H1 (cell line): ENCODE data around the gene AOAH. TPM values are rescaled to one million over a fixed set of nuclear protein-coding genes. Genes with fewer than 3 reads are reported as not detected.

Experiments
- CTCF ChIA-PET: fragments of 300-600 bp; sonication (Branson Sonifier 250); formaldehyde crosslinking; loops from one replicate; lab custom pipeline; 2021; ENCODE audit not compliant: partially characterized antibody; lab: Charles Lee
- POLR2A ChIA-PET: fragments of 300-600 bp; sonication (Branson Sonifier 250); formaldehyde crosslinking; loops from one replicate; lab custom pipeline; 2021; ENCODE audit warnings: inconsistent platforms; ENCODE audit not compliant: partially characterized antibody; lab: Charles Lee
- DNase-seq, 2 experiments: peaks; one replicate each; pipeline versions ENCODE4 v3.0.0 to v3.0.0-alpha.2; 2010 to 2022; ENCODE audit warnings: low spot score in 2 of 2, low read depth in 1 of 2, mixed read lengths in 1 of 2
- FAIRE-seq: peaks from 2 replicates; lab custom pipeline; 2011; peaks lifted over from hg19 to GRCh38; lab: Jason Lieb, UNC
- H2AFZ ChIP-seq: 2 replicates; pipeline ENCODE4 v1.8.1; 2012; ENCODE audit warnings: low read length, inconsistent platforms
- H2AK5ac ChIP-seq: 2 replicates; pipeline ENCODE4 v1.6.1; 2013; ENCODE audit warnings: low read depth, low read length
- H2BK120ac ChIP-seq: replicated peaks from 2 replicates; pipeline ENCODE3; 2013; ENCODE audit warnings: low read depth, low read length, inconsistent platforms
- H2BK12ac ChIP-seq: 2 replicates; pipeline ENCODE4 v1.6.1; 2013; ENCODE audit warnings: low read depth, low read length
- H2BK15ac ChIP-seq: 2 replicates; pipeline ENCODE4 v1.6.1; 2013; ENCODE audit warnings: low read length
- H2BK20ac ChIP-seq: 2 replicates; pipeline ENCODE4 v1.6.1; 2013; ENCODE audit warnings: low read length
- H2BK5ac ChIP-seq: 2 replicates; pipeline ENCODE4 v1.6.1; 2013; ENCODE audit warnings: low read depth, low read length
- H3K14ac ChIP-seq: 2 replicates; pipeline ENCODE4 v1.6.1; 2013; ENCODE audit warnings: inconsistent platforms; ENCODE audit not compliant: insufficient read length
- H3K18ac ChIP-seq: 2 replicates; pipeline ENCODE4 v1.6.1; 2013; ENCODE audit warnings: low read length; ENCODE audit errors: extremely low read depth
- H3K23ac ChIP-seq: 2 replicates; pipeline ENCODE4 v1.6.1; 2013; ENCODE audit warnings: inconsistent platforms; ENCODE audit not compliant: insufficient read length
- H3K23me2 ChIP-seq: 2 replicates; pipeline ENCODE4 v1.6.1; 2013; ENCODE audit warnings: low read depth, low read length
- H3K27ac ChIP-seq: 2 replicates; pipeline ENCODE4 v1.6.1; 2011; ENCODE audit warnings: low read depth, low read length, inconsistent platforms
- H3K27me3 ChIP-seq, 4 experiments: replicated peaks in 1 of 4; 1 replicate in 1 of 4; 2 replicates in 3 of 4; pipeline versions ENCODE4 v1.6.1 to v1.8.1; 2011 to 2013; ENCODE audit warnings: low read length in 3 of 4, mild to moderate bottlenecking in 3 of 4, inconsistent platforms in 2 of 4, mixed read lengths in 2 of 4, moderate library complexity in 1 of 4; ENCODE audit not compliant: control insufficient read depth in 3 of 4, insufficient read depth in 3 of 4; ENCODE audit errors: extremely low read depth in 1 of 4
- H3K36me3 ChIP-seq, 4 experiments: 2 replicates each; pipeline versions ENCODE4 v1.6.1 to v1.8.1; 2011 to 2013; ENCODE audit warnings: mild to moderate bottlenecking in 4 of 4, low read length in 3 of 4, moderate library complexity in 2 of 4, control low read depth in 1 of 4, inconsistent platforms in 1 of 4; ENCODE audit not compliant: insufficient read depth in 4 of 4, control insufficient read depth in 2 of 4
- H3K4ac ChIP-seq: replicated peaks from 2 replicates; pipeline ENCODE3; 2013; ENCODE audit warnings: low read length, low read depth, mixed read lengths, inconsistent platforms; ENCODE audit not compliant: insufficient read length
- H3K4me1 ChIP-seq, 4 experiments: replicated peaks in 1 of 4; 1 replicate in 1 of 4; 2 replicates in 3 of 4; pipeline versions ENCODE4 v1.6.1 to v1.8.1; 2011 to 2013; ENCODE audit warnings: low read length in 3 of 4, inconsistent platforms in 2 of 4, mixed read lengths in 1 of 4; ENCODE audit not compliant: insufficient read depth in 4 of 4, control insufficient read depth in 3 of 4
- H3K4me2 ChIP-seq, 2 experiments: 2 replicates each; pipeline versions ENCODE4 v1.6.1 to v1.8.1; 2011 to 2013; ENCODE audit warnings: low read depth in 2 of 2, low read length in 2 of 2, control low read depth in 1 of 2, inconsistent platforms in 1 of 2, mild to moderate bottlenecking in 1 of 2; ENCODE audit not compliant: insufficient read depth in 1 of 2
- H3K4me3 ChIP-seq, 4 experiments: fragments of 200-600, 300-600 bp in 1 of 4; sonication (generic), shearing (Covaris generic), sonication (Bioruptor Twin) in 1 of 4; 2 replicates each; pipeline versions ENCODE4 v1.5.1 to v1.8.1; 2011 to 2016; ENCODE audit warnings: low read length in 4 of 4, low read depth in 3 of 4, control low read depth in 2 of 4, inconsistent platforms in 2 of 4, mild to moderate bottlenecking in 2 of 4, mixed read lengths in 1 of 4, moderate library complexity in 1 of 4; ENCODE audit not compliant: insufficient read depth in 2 of 4; ENCODE audit errors: extremely low read depth in 1 of 4
- H3K56ac ChIP-seq: replicated peaks from 2 replicates; pipeline ENCODE3; 2013; ENCODE audit warnings: low read depth, mild to moderate bottlenecking, mixed read lengths, low read length, inconsistent platforms; ENCODE audit not compliant: insufficient read length
- H3K79me1 ChIP-seq: 2 replicates; pipeline ENCODE4 v1.6.1; 2013; ENCODE audit warnings: low read depth, low read length, control low read depth
- H3K79me2 ChIP-seq, 2 experiments: 2 replicates each; pipeline versions ENCODE4 v1.6.1 to v1.8.1; 2012 to 2013; ENCODE audit warnings: low read length in 2 of 2, mild to moderate bottlenecking in 2 of 2, inconsistent platforms in 1 of 2; ENCODE audit not compliant: insufficient read depth in 2 of 2, control insufficient read depth in 1 of 2
- H3K9ac ChIP-seq, 4 experiments: replicated peaks in 1 of 4; 1 replicate in 1 of 4; 2 replicates in 3 of 4; pipeline versions ENCODE4 v1.6.1 to v1.8.1; 2011 to 2013; ENCODE audit warnings: low read depth in 3 of 4, low read length in 3 of 4, control low read depth in 2 of 4, mild to moderate bottlenecking in 2 of 4, moderate library complexity in 2 of 4, inconsistent platforms in 1 of 4; ENCODE audit errors: extremely low read depth in 1 of 4
- H3K9me3 ChIP-seq, 2 experiments: 2 replicates each; pipeline versions ENCODE4 v1.6.1 to v1.8.1; 2012 to 2013; ENCODE audit warnings: mild to moderate bottlenecking in 2 of 2, moderate library complexity in 2 of 2, control low read depth in 1 of 2, inconsistent platforms in 1 of 2, low read depth in 1 of 2, low read length in 1 of 2, mixed read lengths in 1 of 2; ENCODE audit not compliant: insufficient read depth in 2 of 2
- H4K20me1 ChIP-seq, 2 experiments: replicated peaks in 1 of 2; 2 replicates each; pipeline versions ENCODE3 to v1.8.1; 2011 to 2013; ENCODE audit warnings: inconsistent platforms in 2 of 2, low read length in 2 of 2, mild to moderate bottlenecking in 1 of 2; ENCODE audit not compliant: insufficient read depth in 2 of 2, control insufficient read depth in 1 of 2
- H4K5ac ChIP-seq: 2 replicates; pipeline ENCODE4 v1.6.1; 2013; ENCODE audit warnings: low read length, low read depth, mixed read lengths, inconsistent platforms; ENCODE audit not compliant: insufficient read length
- H4K8ac ChIP-seq: 2 replicates; pipeline ENCODE4 v1.8.0; 2013; ENCODE audit warnings: mild to moderate bottlenecking, moderate library complexity, low read length, inconsistent platforms; ENCODE audit not compliant: insufficient read depth; ENCODE audit errors: extremely low read depth
- H4K91ac ChIP-seq: replicated peaks from 2 replicates; pipeline ENCODE3; 2013; ENCODE audit warnings: low read length, mixed read lengths, inconsistent platforms; ENCODE audit not compliant: insufficient read length
- BRCA1 ChIP-seq: IDR thresholded peaks from 2 replicates; pipeline ENCODE4 v1.6.1; 2012; ENCODE audit warnings: low read depth, low read length, improper control_type of control experiment
- CTBP2 ChIP-seq: IDR thresholded peaks from 2 replicates; pipeline ENCODE4 v1.7.0; 2011; ENCODE audit warnings: borderline replicate concordance, mild to moderate bottlenecking, moderate library complexity, mixed read lengths, low read length; ENCODE audit not compliant: insufficient read depth, insufficient read length
- GABPA ChIP-seq: IDR thresholded peaks from 2 replicates; pipeline ENCODE4 v1.6.1; 2011; ENCODE audit warnings: mild to moderate bottlenecking, low read length, moderate library complexity, borderline replicate concordance; ENCODE audit not compliant: insufficient read depth
- KDM1A ChIP-seq: fragments of 200-600, 300-600 bp; sonication (generic); IDR thresholded peaks from 2 replicates; pipeline ENCODE4 v1.7.1; 2016; ENCODE audit warnings: mild to moderate bottlenecking, low read length, borderline replicate concordance
- POLR2A ChIP-seq, 2 experiments: IDR thresholded peaks; 1 replicate in 1 of 2; 2 replicates in 1 of 2; pipeline ENCODE4 v1.6.1; 2011; ENCODE audit warnings: low read depth in 2 of 2, low read length in 2 of 2, mild to moderate bottlenecking in 2 of 2; ENCODE audit errors: control extremely low read depth in 1 of 2
- SUZ12 ChIP-seq: fragments of 200-600 bp; sonication (generic); IDR thresholded peaks from 2 replicates; pipeline ENCODE4 v1.6.1; 2012; ENCODE audit warnings: mild to moderate bottlenecking, inconsistent platforms, low read length, moderate library complexity, mixed read lengths
- TAF1 ChIP-seq: IDR thresholded peaks from 2 replicates; pipeline ENCODE4 v1.6.1; 2011; ENCODE audit warnings: mild to moderate bottlenecking, low read depth, low read length
- WGBS, 2 experiments: shearing (Covaris generic) in 1 of 2; methylation state at CpG; one replicate each; pipeline versions ENCODE4 v1.1.6 to v1.1.7; 2013 to 2015; ENCODE audit warnings: low lambda C conversion rate in 2 of 2, mixed read lengths in 2 of 2, inconsistent platforms in 1 of 2, low coverage in 1 of 2, missing lambda C conversion rate in 1 of 2; ENCODE audit not compliant: insufficient replicate concordance in 2 of 2, insufficient coverage in 1 of 2, insufficient read length in 1 of 2; ENCODE audit errors: extremely low coverage in 1 of 2, missing lambda C conversion rate in 1 of 2; 5-methylcytosine and 5-hydroxymethylcytosine counted together
- polyA plus RNA-seq, 7 experiments: library from polyadenylated mRNA; depleted of rRNA in 3 of 7; stranded (reverse) in 5 of 7; unstranded in 2 of 7; fragments of >200 nt in 5 of 7; fragments of 200-250 nt in 2 of 7; gene quantifications; 1 replicate in 5 of 7; 2 replicates in 1 of 7; 4 replicates in 1 of 7; pipeline versions ENCODE4 v1.2.1 to v1.2.3, GENCODE V29; 2011 to 2013; ENCODE audit warnings: missing spikeins in 2 of 7, mixed read lengths in 2 of 7
- total RNA-seq: library from RNA; stranded (reverse); fragmentation: NEBNext Ultra II Directional; extraction: Animal tissue kit (Norgen Biotek cat#: 25700); gene quantifications from 2 replicates; pipeline ENCODE4 v1.2.1, GENCODE V29; 2021
- TF ChIP-seq, protein P1 (sequence below): IDR thresholded peaks from 2 replicates; pipeline ENCODE4 v1.6.1; 2012; ENCODE audit warnings: inconsistent platforms

Gene AOAH
- total and polyA plus RNA-seq, 2 of the 8 experiments (the other 6 are each of a cell fraction or from before 2014, with no cell fraction given) = 0.08 TPM; not detected in 1

DNA sequence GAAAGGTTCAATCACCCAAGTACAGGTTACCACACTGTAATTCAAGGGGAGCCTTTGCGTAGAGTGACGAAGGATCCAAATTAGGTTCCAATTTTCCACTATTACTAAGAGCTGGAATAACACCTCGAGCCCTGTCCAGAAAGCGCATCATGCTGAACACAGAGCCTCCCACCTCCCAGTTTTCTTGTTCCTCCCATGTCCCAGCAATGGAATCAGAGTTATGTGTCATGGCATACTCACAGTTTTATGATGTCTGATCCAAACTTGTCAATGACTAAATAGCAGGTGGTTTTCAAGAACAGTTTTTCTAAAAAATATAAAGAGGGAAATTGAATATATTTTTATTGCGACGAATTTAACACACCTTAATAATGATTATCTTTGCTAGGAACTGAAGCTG is 50.6 kb downstream of the AOAH start:
- Histone ChIP-seq H3K4ac (no peak overlapping the region), H4K91ac (no peak overlapping the region), H3K9ac (no peak overlapping the region), H2BK20ac (no peak overlapping the region)
- no peak for FAIRE-seq
- no peak for DNase-seq
- CTCF ChIA-PET = interaction anchor here (0.6 to 8.0 kb wide), 9 partner anchors 33 to 525 kb away, joined by 3 to 104 read pairs (median 3); no protein-coding TSS in a partner anchor
- no peak for TF ChIP-seq POLR2A (IDR thresholded peaks at IDR 0.05; ENCODE audit: control extremely low read depth in 1 of 2, low read depth in 2 of 2, low read length in 2 of 2)
- TF ChIP-seq KDM1A = no peak
- no peak for TF ChIP-seq SUZ12
- TF ChIP-seq CTBP2 = no peak
- TF ChIP-seq, protein P1, sequence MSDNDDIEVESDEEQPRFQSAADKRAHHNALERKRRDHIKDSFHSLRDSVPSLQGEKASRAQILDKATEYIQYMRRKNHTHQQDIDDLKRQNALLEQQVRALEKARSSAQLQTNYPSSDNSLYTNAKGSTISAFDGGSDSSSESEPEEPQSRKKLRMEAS = no peak
- TF ChIP-seq GABPA = no peak
- no peak for TF ChIP-seq BRCA1
- TF ChIP-seq TAF1 = no peak
- TF ChIP-seq, all 59 proteins: peak for 0
- Histone ChIP-seq H3K4me1 (no peaks in the 10 kb centered on the region), H3K79me1 (no peaks in the 10 kb centered on the region), H2BK5ac (no peak overlapping the region), H3K23ac (no peak overlapping the region), H2BK120ac (no peak overlapping the region), H3K27ac (no peak overlapping the region), H3K18ac (no peak overlapping the region), H3K9me3 (no peaks in the 10 kb centered on the region), H4K5ac (no peak overlapping the region), H4K20me1 (no peaks in the 10 kb centered on the region), H3K56ac (no peak overlapping the region), H2BK12ac (no peak overlapping the region), H4K8ac (no peak overlapping the region), H3K23me2 (no peaks in the 10 kb centered on the region; the same call in 1 of the 2 replicates), H3K4me2 (no peak overlapping the region), H2BK15ac (no peak overlapping the region), H3K27me3 (no peaks in the 10 kb centered on the region), H2AFZ (no peak overlapping the region), H3K79me2 (no peaks in the 10 kb centered on the region), H2AK5ac (no peak overlapping the region), H3K14ac (no peak overlapping the region), H3K36me3 (no peaks in the 10 kb centered on the region), H3K4me3 (no peak overlapping the region)
- WGBS, 2 experiments = 88% methylated on average over 6 of the region's 6 CpGs; no CpG with 5 or more reads in 1 of the 2 experiments
- POLR2A ChIA-PET = no interaction called here
